ENCODE measurements around the gene LSAMP.

DNA sequence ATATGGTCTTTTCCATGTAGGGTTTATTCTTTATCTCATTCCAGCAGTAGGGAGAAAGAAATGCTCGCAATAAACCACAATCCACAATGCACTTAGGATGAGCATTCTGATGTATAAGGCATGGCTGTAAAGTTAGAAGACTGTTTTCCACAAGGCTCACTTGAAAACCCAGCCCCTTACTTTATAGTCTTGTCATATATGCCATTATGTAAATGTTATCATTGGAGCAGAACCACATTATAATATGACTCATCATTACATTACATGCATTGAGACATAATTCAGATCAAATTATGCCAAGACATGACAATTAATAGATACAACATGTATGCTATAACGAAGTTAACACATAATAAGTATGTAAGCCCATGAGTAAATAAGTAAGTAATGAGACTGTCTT is 348.1 kb downstream of the LSAMP start:
- TF ChIP-seq FOSL1 (IDR thresholded peaks at IDR 0.05; ENCODE audit: insufficient read depth, low read depth, low read length) (no peak), RXRA (IDR thresholded peaks at IDR 0.05; ENCODE audit: insufficient read depth, low read depth, low read length) (no peak), CBX8 (IDR thresholded peaks at IDR 0.05; ENCODE audit: borderline replicate concordance, low read depth, low read length) (no peak), JUN (IDR thresholded peaks at IDR 0.05; ENCODE audit: low read depth, low read length) (no peak), RAD21 (IDR thresholded peaks at IDR 0.05 in 1 of 2, conservative IDR thresholded peaks at IDR 0.05 in 1 of 2; ENCODE audit: low read depth in 2 of 2, low read length in 2 of 2) (no peak), POLR2AphosphoS5 (IDR thresholded peaks at IDR 0.05; ENCODE audit: low read depth, low read length) (no peak), CEBPB (IDR thresholded peaks at IDR 0.05; ENCODE audit: low read depth, low read length) (no peak)
- TF ChIP-seq, protein P1, sequence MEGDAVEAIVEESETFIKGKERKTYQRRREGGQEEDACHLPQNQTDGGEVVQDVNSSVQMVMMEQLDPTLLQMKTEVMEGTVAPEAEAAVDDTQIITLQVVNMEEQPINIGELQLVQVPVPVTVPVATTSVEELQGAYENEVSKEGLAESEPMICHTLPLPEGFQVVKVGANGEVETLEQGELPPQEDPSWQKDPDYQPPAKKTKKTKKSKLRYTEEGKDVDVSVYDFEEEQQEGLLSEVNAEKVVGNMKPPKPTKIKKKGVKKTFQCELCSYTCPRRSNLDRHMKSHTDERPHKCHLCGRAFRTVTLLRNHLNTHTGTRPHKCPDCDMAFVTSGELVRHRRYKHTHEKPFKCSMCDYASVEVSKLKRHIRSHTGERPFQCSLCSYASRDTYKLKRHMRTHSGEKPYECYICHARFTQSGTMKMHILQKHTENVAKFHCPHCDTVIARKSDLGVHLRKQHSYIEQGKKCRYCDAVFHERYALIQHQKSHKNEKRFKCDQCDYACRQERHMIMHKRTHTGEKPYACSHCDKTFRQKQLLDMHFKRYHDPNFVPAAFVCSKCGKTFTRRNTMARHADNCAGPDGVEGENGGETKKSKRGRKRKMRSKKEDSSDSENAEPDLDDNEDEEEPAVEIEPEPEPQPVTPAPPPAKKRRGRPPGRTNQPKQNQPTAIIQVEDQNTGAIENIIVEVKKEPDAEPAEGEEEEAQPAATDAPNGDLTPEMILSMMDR (IDR thresholded peaks at IDR 0.05; ENCODE audit: control extremely low read depth in 1 of 3, insufficient read depth in 1 of 3, low read depth in 1 of 3, low read length in 3 of 3): no peak
- TF ChIP-seq, protein P2, sequence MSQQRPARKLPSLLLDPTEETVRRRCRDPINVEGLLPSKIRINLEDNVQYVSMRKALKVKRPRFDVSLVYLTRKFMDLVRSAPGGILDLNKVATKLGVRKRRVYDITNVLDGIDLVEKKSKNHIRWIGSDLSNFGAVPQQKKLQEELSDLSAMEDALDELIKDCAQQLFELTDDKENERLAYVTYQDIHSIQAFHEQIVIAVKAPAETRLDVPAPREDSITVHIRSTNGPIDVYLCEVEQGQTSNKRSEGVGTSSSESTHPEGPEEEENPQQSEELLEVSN (IDR thresholded peaks at IDR 0.05): no peak
- TF ChIP-seq, protein P3, sequence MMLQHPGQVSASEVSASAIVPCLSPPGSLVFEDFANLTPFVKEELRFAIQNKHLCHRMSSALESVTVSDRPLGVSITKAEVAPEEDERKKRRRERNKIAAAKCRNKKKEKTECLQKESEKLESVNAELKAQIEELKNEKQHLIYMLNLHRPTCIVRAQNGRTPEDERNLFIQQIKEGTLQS (IDR thresholded peaks at IDR 0.05; ENCODE audit: insufficient read depth, low read depth, low read length): no peak

All from H1 (cell line).